Measurements from ENCODE around the gene MPHOSPH10.
"Not testable (repeated sequence)": the region's sequence is repeated elsewhere in the genome, so short reads cannot be mapped to it uniquely, and the experiment has no call there.

GRCh38 chr2:71089475-71089874 lies 41.0 kb upstream of the MPHOSPH10 start:
- TF ChIP-seq POLR2AphosphoS5, POLR2A (IDR thresholded peaks at IDR 0.05; ENCODE audit: low read depth, low read length): not testable (repeated sequence)

All from GM12891 (cell line).